GM10847 (cell line): ENCODE results near the gene CHRND.

Source experiments
- POLR2A ChIP-seq: IDR thresholded peaks from 2 replicates; pipeline ENCODE4 v1.6.1; 2011; ENCODE audit not compliant: insufficient read length; ENCODE audit errors: extremely low read depth

Gene CHRND

DNA sequence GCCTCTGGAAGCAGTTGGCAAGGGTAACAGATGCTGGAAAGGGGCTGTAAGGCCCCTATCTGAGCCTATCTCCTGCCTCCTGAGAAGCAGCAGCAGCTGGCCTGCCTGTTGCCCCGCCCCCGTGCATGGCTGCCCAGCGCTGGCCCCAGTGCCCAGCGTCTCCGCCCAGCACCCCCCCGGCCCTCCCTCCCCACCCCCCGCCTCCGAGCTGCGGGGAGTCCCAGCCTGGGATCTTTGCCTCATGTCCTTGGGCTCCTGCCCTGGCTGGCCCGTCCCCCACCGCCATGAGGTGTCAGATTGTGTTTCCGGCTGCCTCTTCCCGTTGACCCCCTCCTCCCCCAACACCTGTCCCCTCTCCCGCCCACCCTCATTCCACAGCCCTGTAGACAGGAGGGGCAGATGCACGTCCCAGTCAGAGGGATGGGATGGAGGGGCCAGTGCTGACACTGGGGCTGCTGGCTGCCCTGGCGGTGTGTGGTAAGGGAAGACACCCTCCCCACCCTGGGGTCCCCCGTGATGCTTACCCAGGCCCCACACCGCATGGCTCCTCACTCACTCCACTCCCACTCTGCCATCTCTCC lies at the start of gene CHRND:
Gene CHRND (plus strand): TSS at position 370 of the 581 bp plus-strand sequence. CDS start 56 bp downstream, at position 426.
- no peak for TF ChIP-seq POLR2A

DNA sequence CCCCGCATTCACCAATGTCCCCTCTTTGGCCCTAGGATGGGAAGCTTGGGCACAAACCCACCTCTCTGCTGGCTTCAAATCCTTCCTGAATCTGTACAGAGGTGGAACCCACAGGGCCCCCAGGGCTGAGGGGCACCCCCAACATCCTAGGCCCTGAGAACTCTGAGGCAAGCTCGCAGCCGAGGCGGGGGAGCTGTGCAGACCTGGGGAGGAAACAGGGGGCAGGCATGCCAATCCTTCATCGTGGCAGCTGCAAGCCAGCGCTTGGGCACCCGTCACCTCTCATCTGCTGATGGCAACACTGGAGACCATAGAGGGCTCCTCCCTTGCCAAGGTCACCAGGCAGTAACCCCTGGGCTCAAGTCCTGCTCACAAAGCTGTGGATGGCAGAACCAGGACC lies 49.2 kb upstream of the CHRND start:
- TF ChIP-seq POLR2A, result no peak

DNA sequence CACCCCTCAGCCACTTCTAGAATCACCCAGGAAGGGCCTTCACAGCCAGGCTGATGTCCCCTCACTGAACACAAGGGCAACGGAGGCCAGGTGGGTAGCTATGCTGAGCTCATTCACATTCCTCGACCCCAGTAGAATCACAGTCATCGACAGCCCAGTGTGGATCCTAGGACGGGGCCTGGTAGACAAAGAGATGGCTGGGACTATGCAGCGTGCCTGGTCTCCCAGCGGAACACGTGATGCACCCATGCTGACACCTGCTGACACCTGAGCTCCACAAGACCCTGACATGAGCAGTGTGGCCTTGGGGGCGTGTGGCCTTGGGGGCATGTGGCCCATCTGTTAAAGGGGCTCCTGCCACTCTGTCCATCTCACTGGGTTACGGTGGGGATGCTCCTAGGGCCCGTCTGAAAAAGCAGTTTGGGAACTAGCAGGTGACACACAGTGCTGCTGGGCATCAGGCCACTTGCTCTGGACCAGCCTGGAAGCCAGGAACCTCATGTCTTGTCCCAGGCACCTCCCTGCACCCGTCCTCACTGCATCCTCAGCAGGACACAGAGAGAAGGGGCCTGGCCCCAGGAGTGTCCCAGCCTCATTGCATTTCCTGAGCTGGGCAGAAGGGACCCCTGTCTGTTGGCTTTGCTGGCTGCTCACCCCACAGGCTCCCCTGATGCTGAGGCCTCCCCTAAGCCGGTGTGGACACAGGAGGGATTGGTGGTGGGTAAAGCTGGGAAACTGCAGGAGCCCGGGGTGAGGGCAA lies 48.0 kb upstream of the CHRND start:
- no peak for TF ChIP-seq POLR2A

DNA sequence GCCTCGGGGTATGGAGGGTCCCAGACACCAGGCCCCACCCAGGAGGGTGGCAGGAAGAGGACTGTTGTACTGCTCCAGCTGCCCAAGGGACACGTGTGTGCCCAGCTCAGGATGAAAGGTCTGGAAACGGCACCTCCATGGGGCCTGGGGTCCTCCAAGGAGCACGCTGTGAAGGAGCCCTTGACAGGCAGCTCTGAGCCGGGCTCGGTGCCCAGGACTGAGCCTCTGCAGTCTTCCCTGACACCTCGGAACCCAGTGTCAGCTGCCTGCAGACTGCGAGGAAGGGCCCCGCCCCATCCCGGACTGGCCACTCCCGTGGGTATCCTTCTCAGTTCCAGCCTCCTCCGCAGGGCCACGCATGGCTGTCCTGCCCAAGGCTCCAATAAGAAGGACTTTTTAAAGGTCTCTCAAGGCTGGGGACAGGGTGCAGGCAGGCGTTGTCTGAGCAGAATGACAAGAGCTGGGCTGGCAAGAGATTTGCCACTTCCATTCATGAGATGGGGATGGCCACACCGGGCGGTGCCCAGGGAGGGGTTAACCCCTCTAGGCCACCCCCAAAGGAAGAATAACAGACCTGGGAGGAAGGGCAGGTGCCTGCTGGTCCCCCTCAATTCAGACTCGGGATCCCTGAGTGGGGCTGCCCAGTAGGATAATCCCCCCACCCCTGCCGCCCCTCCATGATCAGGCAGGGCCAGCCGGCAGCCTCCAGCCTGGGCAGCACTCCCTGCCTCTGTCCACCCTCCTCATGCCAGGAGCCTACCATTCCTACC lies 47.2 kb upstream of the CHRND start:
- no peak for TF ChIP-seq POLR2A

DNA sequence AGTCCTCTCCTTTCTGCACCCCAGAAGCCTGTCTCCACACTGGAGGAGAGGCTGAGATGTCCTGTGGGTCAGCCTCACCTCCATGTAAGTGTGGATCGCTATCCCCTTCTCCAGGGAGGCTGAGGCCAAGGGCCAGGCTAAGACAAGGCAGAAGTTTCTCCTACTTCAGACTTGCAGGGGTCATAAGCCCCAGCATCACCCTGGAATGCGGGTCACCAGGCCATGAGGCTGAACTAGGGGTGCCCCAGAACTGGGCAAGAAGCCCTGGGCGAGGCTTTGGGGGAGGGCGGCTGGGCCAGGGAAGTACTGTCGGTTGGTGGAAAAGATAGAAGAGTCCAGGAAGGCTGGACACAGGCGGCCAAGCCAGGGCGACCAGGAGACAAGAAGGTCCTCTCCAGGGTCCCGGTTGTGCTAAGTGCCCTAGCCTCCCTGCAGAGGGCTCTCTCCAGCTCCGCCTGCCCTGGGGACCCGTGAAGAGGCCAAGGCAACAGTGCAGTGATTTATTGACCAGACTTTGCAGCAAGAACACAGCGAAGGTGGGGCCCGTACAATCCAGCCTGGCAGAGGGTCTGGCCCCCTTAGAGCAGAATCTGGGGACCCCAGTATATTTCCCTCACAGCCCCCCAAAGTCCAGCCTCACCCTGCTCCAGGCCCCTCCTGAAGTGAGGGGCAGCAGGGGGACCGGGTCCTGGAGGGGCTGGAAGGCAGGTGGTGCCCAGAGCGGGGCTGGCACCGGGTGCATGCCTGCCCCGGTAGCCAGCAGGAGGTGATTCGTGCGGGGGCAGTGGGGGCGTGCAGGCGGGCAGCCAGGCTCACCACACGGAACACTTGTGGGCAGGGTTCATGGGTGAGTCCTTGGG lies 46.4 kb upstream of the CHRND start:
- no peak for TF ChIP-seq POLR2A

DNA sequence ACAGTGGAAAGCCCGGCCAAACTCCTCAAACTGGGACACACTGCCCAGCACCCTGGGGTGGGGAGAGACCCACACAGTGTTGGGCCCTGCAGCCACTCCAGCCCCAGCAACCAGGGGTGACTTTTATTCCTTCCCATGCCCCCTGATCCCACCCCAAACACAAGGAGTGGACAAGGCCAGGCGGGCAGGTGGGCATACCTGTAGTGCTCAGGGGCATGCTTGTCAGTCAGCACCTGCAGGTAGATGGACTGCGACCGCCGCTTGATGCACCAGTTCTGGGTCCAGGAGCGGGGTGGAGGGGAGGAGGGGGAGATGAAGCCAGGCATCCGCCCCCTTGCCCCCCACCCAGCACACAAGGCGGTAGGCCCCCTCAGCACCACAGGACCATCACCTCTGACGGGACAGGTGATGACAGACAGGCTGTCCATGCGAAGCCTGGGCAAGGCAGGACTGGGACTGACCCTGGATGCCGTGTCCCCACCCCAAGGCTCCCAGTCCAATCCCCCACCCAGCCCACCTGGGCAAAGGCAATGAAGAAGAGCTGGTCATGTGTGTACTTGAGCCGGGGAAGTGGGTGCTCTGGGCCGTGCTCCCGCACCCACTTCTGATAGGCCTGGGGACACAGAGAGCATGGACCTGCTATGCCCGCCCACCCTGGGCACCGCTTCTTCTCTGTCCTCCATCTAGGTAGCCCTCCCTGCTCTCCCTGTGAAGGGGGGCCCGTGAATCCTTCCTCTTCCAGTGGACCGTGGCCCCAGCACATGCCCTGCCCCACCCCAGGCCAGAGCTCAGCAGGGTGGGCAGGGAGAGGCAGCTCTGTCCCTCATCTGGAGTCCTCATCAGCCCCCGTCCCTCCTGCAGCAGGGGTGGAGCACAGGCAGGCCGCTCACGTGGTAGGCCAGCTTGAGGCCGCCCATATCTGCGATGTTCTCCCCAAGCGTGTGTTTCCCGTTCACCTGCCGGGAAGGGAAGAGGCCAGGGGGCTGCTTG lies 45.5 kb upstream of the CHRND start:
- no peak for TF ChIP-seq POLR2A

DNA sequence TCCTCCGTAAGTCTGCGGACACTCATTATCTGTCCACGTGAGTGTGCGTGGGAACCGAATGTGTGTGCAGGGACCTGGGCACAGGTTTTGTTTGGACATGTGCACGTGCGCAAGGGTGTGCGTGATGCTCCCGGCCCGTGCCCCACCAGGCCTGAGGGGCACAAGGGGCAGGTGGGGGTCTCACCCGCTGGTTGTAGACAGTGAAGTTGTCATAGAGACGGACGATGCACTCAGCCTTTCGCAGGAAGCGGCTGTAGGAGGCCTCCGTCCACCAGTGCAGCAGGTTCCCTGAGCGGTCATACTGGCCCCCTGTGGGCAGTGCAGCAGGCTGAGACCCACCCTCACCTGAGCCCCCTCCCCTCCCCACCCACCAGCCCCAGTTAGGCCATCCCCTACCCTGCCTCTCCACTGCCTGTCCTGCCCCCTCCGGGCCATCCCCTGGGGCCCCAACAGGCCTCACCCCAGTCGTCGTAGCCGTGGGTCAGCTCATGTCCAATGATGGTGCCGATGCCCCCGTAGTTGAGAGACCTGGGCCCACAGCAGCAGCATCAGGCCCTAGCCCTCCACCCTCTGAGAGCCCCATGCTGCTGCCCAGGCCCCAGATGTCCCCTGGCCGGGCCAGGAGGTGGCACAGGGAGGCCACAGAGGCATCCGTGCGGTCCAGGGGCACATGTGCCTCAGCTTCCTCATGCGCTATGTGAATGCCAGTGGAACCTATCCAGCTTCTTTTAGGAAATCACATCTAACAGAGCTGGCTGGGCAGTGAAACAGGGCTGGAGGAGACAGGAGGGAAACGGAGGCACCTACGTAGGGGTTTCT lies 44.4 kb upstream of the CHRND start:
- TF ChIP-seq POLR2A, result no peak

DNA sequence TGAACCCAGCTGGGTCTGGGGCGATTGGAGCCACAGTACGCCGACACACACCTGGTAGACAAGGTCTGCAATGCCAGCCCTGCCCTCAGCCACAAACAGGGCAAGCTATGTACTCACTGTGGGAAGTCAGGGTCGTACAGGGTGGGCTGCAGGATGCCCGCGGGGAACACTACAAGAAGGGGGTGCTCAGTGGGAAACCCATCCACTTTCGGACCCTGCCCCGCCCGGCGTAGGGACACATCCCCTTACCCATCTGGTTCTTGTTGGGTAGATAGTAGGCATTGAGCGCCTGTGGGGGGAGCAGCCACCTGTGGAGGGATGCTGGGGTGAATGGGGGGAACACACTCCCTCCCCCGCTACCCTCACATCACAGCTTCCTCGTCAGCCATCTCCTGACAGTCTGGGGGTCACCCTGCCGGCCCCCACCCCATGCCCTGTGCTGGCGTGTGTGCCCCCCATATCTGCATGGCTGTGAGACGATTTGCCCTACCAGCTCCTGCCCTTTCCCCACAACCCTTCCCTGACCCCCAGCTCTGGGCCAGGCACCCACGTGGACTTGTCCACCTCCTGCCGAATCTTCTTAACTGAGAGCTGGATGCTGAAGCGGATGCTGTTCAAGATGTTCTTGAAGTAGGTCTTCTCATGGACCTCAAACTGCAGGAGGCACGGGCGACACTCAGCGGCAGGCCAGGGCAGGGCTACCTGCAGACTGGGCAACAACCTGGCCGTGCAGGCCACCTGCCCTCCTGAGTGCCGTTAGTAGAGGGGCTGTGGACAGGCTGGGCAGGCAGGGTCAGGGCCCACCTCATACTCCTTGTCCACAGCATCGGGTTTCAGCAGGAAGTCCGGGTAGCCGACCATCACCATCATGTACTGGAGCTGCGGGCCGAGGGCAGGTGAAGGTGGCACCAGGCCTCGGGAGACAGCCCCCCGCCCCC lies 43.4 kb upstream of the CHRND start:
- no peak for TF ChIP-seq POLR2A

DNA sequence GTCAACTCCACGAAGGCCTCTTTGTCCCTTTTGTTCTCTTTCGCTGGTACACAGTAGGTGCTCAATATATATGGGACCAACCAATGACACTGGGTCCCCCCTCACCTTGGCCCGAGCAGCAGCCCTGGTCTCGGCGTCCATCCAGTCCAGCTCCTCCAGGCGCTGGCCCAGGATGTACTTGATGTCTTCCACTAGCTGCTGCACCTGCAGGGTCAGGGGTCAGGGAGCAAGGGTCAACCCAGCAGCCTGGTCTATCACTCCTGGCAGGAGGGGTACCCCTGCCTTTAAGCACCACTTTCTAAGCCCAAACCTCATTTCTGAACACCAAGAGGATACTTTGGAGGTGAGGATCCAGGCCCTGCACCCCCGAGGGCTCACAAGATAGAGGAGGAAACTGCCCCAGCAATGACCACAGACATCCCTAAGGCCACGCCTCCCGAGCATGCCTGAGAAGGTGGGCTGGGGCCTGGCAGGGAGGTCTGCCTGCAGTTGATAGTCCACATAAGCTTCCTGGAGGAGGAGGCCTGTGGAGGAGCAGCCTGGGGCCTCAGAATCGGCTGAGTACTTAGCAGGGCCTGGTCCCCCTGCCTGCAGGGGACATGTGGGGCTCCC lies 42.5 kb upstream of the CHRND start:
- TF ChIP-seq POLR2A, result no peak

DNA sequence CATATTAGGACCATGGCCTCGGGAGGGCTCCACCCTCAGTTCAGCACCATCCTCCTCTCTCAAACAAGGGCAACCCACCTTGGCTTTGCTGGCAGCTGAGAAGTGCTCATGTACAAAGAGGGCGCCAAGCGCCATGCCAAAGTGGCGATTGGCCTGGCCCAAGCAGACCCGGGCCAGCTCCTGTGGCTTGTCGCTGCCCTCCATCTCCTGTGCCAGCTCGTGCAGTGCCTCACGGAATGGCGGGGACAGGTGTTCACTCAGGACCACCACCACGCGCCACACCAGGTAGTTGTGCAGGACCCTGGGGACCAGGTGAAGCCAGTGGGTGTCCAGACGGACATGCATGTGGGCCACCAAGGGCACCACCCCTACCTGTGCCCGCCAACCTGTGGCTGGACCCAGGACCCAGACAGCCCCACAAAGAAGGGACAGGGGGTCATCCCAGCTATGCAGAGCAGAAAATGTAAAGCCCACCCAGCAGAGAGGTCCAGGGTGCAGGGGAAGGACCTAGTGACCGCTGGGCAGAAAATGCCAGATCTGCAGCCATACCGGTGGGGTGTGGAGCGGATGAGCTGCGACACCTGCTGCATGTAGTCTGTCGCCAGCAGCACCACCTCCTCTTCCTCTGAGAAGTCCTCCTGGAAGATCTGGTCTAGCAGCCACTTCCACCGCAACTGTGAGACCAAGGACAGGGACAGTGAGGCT lies 41.9 kb upstream of the CHRND start:
- TF ChIP-seq POLR2A, result no peak

DNA sequence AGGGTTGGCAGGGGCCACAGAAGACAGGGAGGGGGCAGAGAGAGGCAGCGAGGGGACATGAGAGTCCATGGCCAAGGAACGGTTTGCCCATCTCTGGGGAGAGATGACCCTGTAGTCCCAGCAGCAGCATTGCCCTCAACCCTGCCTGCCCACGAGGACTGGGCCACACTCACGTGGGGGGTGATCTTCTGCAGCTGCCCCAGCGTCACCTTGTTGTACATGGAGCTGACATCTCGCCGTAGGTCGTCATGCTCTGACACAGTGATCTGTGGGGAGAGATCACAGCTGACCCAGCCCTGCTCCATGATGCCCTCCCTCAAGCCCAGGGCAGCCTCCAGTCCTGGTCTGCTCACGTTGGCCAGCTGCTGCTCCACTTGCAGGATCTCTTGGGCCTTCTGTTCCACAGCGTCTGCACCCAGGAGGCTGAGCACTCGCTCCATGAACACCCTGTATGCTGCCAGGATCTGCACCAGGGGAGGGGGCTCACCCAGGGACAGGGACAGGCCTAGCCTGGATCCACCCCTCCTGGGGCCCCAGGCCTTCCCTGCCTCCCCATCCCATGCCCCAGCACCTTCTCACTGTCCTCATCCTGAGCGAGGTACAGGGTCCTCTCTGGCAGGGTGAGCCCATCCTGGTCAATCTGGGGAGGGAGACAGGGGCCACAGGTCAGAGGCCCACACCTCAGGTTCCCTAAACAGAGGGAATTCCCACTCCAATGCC lies 41.2 kb upstream of the CHRND start:
- no peak for TF ChIP-seq POLR2A

DNA sequence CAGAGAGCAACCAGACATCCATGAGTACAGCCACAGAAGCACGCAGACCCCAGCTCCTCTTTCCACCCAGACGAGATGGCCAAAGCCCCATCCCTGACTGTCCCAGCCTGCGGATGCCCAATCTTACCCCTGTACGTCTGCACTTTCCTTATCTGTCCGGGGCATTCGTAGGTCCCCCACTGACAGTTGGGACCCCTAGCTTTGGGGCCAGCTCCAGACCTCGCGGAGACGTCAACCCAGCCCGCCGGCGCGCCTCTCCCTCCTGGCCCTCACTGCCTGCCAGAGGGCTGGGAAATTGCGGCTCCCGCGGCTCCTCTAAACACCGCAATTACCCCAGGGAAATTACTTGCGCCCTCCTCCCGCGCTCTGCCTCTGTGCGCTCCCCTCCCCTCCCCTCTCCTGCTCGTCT lies 40.6 kb upstream of the CHRND start:
- no peak for TF ChIP-seq POLR2A
